Osteocyte (in vitro differentiated cells): ENCODE data around the gene CDC34. TPM values are rescaled to one million over a fixed set of nuclear protein-coding genes. Genes with fewer than 3 reads are reported as not detected.

ENCODE experiments used
- DNase-seq: peaks from one replicate; pipeline ENCODE4 v3.0.0; 2021; ENCODE audit warnings: mixed read lengths; ENCODE audit not compliant: unreplicated experiment; ENCODE audit errors: extremely low spot score
- H3K27ac Mint-ChIP-seq: one replicate; pipeline ENCODE4 v1.8.0; 2021; ENCODE audit warnings: mild to moderate bottlenecking, mixed read lengths; ENCODE audit not compliant: unreplicated experiment
- H3K27me3 Mint-ChIP-seq: one replicate; pipeline ENCODE4 v1.8.0; 2021; ENCODE audit warnings: mixed read lengths; ENCODE audit not compliant: unreplicated experiment
- H3K36me3 Mint-ChIP-seq: one replicate; pipeline ENCODE4 v1.8.0; 2021; ENCODE audit warnings: mixed read lengths; ENCODE audit not compliant: unreplicated experiment
- H3K4me1 Mint-ChIP-seq: one replicate; pipeline ENCODE4 v1.8.0; 2021; ENCODE audit warnings: mixed read lengths; ENCODE audit not compliant: unreplicated experiment
- H3K4me3 Mint-ChIP-seq: one replicate; pipeline ENCODE4 v1.8.0; 2021; ENCODE audit warnings: mild to moderate bottlenecking, moderate library complexity, mixed read lengths; ENCODE audit not compliant: unreplicated experiment
- H3K9me3 Mint-ChIP-seq: one replicate; pipeline ENCODE4 v1.8.0; 2021; ENCODE audit warnings: mixed read lengths; ENCODE audit not compliant: unreplicated experiment
- total RNA-seq: library from RNA; stranded (reverse); gene quantifications from 2 replicates; pipeline ENCODE4 v1.2.1, GENCODE V29; 2021
- TF ChIP-seq, protein P1 (sequence below): fragments of 200-600 bp; sonication (generic); IDR thresholded peaks from 2 replicates; pipeline ENCODE4 v1.5.0; 2021; ENCODE audit warnings: antibody characterized with exemption, mild to moderate bottlenecking, moderate library complexity

The CDC34 gene
- total RNA-seq, 1 donor from 2014 or later: 65.3 TPM

DNA sequence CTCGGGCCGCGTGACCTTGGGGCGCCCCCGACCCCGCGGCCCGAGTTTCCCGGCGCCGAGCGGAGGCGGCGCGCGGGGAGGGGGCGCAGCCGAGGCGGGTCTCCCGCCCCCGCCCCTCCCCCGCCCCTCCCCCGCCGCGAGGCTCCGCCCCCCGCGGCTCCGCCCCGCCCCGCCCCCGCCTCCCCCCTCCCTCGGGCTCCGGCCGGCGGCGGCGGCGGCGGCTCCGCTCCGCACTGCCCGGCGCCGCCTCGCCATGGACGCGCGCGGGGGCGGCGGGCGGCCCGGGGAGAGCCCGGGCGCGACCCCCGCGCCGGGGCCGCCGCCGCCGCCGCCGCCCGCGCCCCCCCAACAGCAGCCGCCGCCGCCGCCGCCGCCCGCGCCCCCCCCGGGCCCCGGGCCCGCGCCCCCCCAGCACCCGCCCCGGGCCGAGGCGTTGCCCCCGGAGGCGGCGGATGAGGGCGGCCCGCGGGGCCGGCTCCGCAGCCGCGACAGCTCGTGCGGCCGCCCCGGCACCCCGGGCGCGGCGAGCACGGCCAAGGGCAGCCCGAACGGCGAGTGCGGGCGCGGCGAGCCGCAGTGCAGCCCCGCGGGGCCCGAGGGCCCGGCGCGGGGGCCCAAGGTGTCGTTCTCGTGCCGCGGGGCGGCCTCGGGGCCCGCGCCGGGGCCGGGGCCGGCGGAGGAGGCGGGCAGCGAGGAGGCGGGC lies 58.3 kb downstream of the CDC34 start, which contains the start of gene HCN2:
TSS of gene HCN2 (plus strand) at position 189 of the 703 bp plus-strand sequence. CDS start at position 254, 65 bp downstream.
- Mint-ChIP-seq H3K27me3 (peaks cover 4% of the 10 kb centered on the region), H3K27ac (no peak within 1 kb of the TSS), H3K36me3 (no peaks in the 10 kb centered on the region), H3K4me1 (peaks cover 29% of the 10 kb centered on the region), H3K4me3 (peak within 1 kb of the TSS; percentile 75), H3K9me3 (no peaks in the 10 kb centered on the region)
- DNase-seq: no peak
- TF ChIP-seq, protein P1, sequence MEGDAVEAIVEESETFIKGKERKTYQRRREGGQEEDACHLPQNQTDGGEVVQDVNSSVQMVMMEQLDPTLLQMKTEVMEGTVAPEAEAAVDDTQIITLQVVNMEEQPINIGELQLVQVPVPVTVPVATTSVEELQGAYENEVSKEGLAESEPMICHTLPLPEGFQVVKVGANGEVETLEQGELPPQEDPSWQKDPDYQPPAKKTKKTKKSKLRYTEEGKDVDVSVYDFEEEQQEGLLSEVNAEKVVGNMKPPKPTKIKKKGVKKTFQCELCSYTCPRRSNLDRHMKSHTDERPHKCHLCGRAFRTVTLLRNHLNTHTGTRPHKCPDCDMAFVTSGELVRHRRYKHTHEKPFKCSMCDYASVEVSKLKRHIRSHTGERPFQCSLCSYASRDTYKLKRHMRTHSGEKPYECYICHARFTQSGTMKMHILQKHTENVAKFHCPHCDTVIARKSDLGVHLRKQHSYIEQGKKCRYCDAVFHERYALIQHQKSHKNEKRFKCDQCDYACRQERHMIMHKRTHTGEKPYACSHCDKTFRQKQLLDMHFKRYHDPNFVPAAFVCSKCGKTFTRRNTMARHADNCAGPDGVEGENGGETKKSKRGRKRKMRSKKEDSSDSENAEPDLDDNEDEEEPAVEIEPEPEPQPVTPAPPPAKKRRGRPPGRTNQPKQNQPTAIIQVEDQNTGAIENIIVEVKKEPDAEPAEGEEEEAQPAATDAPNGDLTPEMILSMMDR: no peak

DNA sequence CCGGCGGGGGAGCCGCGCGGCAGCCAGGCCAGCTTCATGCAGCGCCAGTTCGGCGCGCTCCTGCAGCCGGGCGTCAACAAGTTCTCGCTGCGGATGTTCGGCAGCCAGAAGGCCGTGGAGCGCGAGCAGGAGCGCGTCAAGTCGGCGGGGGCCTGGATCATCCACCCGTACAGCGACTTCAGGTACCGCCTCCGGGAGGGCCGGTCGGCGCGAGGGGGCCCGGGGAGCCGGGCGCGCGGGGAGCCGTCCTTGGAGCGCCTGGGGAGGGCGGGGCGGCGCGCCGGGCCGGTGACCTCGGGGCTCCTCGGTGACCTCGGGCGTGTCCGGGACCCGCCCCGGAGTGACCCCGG lies 58.8 kb downstream of the CDC34 start:
- H3K27ac Mint-ChIP-seq: no peak overlapping the region
- no peaks in the 10 kb centered on the region for H3K36me3 Mint-ChIP-seq
- H3K9me3 Mint-ChIP-seq: no peaks in the 10 kb centered on the region
- H3K4me1 Mint-ChIP-seq: peaks cover 28% of the 10 kb centered on the region
- no peak for DNase-seq
- H3K27me3 Mint-ChIP-seq: peaks cover 4% of the 10 kb centered on the region
- peak overlapping the region; percentile 75 for H3K4me3 Mint-ChIP-seq
- TF ChIP-seq, protein P1: no peak

DNA sequence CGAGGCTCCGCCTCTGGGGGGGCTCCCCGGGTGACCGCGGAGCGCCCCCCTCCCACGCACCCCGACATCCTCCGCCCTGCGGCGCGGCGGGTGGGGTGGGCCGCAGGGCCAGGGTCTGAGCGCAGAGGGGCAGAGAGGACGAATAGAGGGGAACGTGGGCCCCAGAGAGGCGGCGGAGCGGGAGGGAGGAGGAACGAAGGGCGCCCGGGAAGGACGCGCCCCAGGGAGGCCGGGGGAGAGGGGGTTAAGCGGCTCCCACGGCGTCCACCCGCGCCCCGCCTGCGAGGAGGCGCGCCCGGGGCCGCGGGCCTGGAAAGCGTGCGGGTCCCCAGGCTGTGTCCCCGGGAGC lies 59.2 kb downstream of the CDC34 start:
- Mint-ChIP-seq H3K4me1 (peaks cover 27% of the 10 kb centered on the region), H3K27me3 (peaks cover 4% of the 10 kb centered on the region), H3K9me3 (no peaks in the 10 kb centered on the region), H3K27ac (no peak overlapping the region), H3K36me3 (no peaks in the 10 kb centered on the region), H3K4me3 (no peak overlapping the region)
- no peak for DNase-seq
- TF ChIP-seq, protein P1: no peak

DNA sequence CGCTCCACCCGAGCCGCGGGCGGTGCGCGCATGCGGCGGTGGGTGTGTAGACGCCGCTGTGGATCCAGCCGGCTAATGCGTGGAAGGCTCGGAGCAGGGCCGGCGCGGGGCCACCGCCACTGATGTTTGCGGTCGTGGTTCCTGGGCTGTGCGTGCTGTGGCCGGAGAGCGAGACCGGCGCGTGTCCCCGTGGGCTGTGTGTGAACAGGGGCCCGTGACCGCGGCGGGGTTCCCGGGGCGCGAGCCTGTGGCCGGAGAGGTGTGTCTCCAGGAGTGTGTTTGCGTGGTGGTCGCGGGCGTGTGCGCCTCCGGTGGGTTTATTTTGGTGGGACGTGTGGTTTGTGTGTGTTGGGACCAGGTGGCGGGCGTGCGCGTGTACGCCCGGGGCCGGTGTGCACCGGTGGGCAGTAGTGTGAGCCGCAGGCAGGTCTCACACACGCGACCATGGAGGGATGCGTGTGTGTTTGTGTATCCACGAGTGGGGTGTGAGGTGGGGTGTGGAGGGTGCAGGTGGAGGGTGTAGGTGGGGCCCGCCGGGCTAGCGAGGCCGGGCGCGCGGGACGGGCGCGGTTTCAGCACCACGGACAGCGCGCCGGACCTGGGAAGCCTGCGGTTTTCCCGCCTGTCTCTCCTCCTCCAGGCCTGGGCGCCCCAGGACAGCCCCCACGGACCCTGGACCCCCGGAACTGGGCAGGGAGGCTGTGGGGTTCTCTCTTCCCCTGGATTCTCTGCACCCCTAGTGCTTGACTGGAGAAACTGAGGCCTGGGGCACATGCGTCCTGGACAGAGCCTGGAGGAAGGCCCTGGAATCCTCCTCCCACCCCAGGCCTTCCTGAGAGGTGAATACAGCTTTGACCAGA lies 59.8 kb downstream of the CDC34 start:
- no peak overlapping the region for H3K27ac Mint-ChIP-seq
- no peaks in the 10 kb centered on the region for H3K9me3 Mint-ChIP-seq
- DNase-seq: no peak
- peak overlapping the region; percentile 76 for H3K4me3 Mint-ChIP-seq
- peaks cover 24% of the 10 kb centered on the region for H3K4me1 Mint-ChIP-seq
- peaks cover 4% of the 10 kb centered on the region for H3K27me3 Mint-ChIP-seq
- TF ChIP-seq, protein P1: no peak
- no peaks in the 10 kb centered on the region for H3K36me3 Mint-ChIP-seq

Other genes starting within 250 kb of the CDC34 start
- gene PLPP2, start 240.4 kb upstream of the CDC34 start, total RNA-seq: 1.5 and 1.9 TPM in 2 replicates
- gene MIER2, start 187.0 kb upstream of the CDC34 start, total RNA-seq: 31.6 and 35.9 TPM in 2 replicates
- gene C2CD4C, start 122.6 kb upstream of the CDC34 start, total RNA-seq: 0.97 and 1.2 TPM in 2 replicates
- 61.2 and 61.7 TPM in 2 replicates for gene SHC2, start 70.7 kb upstream of the CDC34 start, total RNA-seq
- 1.1 and 1.3 TPM in 2 replicates for gene MADCAM1, start 35.3 kb upstream of the CDC34 start, total RNA-seq
- gene TPGS1, start 24.3 kb upstream of the CDC34 start, total RNA-seq: 24.3 and 25.4 TPM in 2 replicates
- not detected in 2 replicates for gene GZMM, start 12.3 kb downstream of the CDC34 start, total RNA-seq
- 816 and 859 TPM in 2 replicates for gene BSG, start 40.8 kb downstream of the CDC34 start, total RNA-seq
- gene HCN2, start 58.1 kb downstream of the CDC34 start, total RNA-seq: 27.2 and 28.3 TPM in 2 replicates
- 44.6 and 47.6 TPM in 2 replicates for gene POLRMT, start 101.8 kb downstream of the CDC34 start, total RNA-seq
- 0.81 TPM in 1 of 2 replicates, not detected in the other for gene FGF22, start 108.1 kb downstream of the CDC34 start, total RNA-seq
- gene RNF126, start 131.5 kb downstream of the CDC34 start, total RNA-seq: 37.3 and 40.8 TPM in 2 replicates
- 109 and 111 TPM in 2 replicates for gene FSTL3, start 144.6 kb downstream of the CDC34 start, total RNA-seq
- gene PRSS57, start 163.7 kb downstream of the CDC34 start, total RNA-seq: not detected in 2 replicates
- 236 and 251 TPM in 2 replicates for gene PALM, start 177.2 kb downstream of the CDC34 start, total RNA-seq
- 1.1 and 1.3 TPM in 2 replicates for gene MISP, start 219.4 kb downstream of the CDC34 start, total RNA-seq